ENCODE results near the gene GGPS1.
"Not testable (repeated sequence)": the region's sequence is repeated elsewhere in the genome, so short reads cannot be mapped to it uniquely, and the experiment has no call there.

The GGPS1 gene

DNA sequence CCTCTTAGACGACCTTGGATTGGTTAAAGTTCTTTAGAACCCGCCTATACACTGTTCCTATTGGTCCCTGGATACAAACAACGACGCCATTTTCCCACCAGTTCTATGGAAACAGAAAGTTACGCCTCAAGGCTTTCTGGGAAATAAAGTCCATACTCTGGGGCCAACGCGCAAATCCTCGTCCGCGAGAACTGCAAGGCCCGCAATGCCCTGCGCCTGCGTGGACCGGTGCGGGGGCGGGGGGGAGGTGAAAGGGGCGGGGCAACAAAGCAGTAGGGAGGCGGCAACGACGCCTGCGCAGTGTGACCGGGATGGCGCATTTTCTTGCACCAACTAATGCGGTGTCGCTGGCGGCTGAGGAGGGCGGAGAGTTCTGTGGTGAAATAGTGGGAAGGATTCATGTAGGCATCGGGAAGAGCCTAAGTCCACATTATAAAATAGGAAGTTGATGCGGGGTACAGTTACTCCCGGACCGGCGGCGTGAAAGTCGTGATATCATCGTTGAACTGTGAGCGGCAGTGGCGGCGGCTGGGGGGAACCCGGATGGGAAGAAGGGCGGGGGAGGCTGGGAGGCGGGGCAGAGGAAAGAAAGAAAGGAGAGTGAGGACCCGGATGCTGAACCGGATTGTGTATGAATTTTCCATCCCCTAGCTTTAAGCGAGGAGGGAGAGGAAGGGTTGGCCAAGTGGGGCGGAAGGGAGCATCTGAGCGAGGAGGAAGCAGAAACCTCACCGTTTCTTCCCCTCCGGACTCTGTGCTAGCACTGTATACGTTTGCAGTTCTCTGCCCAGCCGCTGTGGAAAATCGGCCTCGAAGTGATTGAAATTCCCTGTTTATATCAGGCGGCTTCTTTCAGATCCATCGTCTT is at the start of gene GGPS1:
Gene GGPS1 (plus strand): TSS at position 300 of the 868 bp plus-strand sequence. CDS start 6,695 bp downstream, outside the sequence.
- peak; percentile 96 for DNase-seq

GRCh38 chr1:235278915-235279292 is 49.5 kb upstream of the GGPS1 start:
- no peak for DNase-seq

GRCh38 chr1:235279694-235280093 is 48.7 kb upstream of the GGPS1 start:
- DNase-seq, result no peak

- DNase-seq, result no peak
Measured at GRCh38 chr1:235280467-235280866, 47.9 kb upstream of the GGPS1 start.

DNA sequence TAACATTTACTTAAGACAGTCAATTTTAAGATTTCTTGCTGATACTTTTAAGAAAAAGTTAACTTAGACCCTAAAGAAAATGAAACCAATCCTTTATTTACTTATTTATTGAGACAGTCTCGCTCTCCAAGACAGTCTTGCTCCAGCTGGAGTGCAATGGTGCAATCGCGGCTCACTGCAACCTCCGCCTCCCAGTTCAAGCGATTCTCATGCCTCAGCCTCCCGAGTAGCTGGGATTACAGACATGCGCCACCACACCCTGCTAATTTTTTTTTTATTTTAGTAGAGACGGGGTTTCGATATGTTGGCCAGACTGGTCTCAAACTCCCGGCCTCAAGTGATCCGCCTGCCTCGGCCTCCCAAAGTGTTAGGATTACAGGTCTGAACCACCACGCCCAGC is 44.7 kb upstream of the GGPS1 start:
- DNase-seq, result not testable (repeated sequence)

DNA sequence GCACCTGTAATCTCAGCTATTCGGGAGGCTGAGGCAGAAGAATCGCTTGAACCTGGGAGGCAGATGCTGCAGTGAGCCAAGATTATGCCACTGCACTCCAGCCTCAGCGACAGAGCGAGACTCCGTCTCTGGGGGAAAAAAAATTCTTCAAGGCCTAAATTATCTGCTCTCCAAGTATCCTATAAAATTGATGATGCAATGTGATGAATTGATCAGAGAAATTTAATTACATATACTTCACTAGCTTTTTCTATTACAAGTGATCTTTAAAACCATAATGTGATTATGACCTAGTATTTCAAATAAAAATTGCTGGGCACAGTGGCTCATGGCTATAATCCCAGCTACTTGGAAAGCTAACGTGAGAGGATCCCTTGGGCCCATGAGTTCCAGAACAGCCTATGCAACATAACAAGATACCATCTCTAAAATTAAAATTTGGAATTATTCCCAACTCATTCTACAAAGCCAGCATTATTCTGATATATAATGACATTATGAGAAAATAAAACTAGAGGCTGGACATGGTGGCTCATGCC is 44.1 kb upstream of the GGPS1 start:
- no peak for DNase-seq

GRCh38 chr1:235286667-235287066 is 41.7 kb upstream of the GGPS1 start:
- no peak for DNase-seq

DNA sequence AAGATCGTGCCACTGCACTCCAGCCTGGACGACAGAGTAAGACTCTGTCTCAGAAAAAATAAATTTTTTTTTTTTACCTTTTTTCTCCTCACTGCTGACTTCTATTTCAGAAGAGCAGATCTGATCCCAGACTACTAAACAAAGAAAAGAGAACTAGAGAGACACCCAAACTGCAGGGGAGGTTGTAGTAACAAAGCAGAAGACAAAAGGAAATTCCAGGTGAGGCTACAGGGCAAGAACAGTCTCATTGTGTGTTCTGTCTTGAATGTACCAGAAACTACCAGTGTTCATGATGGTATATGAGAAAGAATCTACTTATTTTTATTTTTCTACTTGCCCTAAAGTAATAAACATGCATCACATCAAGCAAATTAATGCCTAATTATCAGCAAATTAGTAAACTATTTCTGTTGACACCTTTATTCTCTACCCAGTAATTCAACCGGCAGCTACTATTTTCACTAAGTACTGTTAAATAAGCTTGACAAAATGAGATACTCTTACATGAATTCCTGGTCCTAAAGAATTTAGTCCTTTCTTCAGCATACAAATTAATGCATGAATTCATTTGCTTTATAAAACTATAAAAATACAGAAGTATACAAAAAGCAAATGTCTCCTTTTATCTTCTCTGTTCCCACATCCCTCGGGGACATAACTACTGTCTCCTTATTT is 41.0 kb upstream of the GGPS1 start:
- DNase-seq, result no peak

- no peak for DNase-seq
Measured at GRCh38 chr1:235289859-235290739, 38.3 kb upstream of the GGPS1 start.

DNA sequence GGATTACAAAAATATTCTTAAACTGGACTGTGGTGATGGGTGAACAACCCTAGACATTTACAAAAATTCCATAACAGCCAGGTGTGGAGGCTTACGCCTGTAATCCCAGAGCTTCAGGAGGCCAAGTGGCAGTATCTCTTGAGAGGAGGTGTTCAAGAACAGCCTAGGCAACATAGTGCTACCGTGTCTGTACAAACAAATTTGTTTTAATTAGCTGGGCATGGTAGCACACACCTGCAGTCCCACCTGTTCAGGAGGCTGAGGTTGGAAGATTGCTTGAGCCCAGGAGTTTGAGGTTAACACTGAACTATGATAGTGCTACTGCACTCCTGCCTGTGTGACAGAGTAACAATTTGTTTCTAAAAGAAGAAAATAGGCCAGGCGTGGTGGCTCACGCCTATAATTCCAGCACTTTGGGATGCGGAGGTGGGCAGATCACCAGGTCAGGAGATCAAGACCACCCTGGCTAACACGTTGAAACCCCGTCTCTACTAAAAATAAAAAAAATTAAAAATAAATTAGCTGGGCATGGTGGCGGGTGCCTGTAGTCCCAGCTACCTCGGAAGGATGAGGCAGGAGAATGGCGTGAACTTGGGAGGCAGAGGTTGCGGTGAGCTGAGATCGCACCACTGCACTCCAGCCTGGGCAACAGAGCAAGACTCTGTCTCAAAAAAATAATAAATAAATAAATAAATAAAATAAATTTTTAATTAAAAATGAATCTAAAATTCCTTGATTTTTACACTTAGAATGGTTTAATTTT is 37.4 kb upstream of the GGPS1 start:
- DNase-seq, result no peak

DNA sequence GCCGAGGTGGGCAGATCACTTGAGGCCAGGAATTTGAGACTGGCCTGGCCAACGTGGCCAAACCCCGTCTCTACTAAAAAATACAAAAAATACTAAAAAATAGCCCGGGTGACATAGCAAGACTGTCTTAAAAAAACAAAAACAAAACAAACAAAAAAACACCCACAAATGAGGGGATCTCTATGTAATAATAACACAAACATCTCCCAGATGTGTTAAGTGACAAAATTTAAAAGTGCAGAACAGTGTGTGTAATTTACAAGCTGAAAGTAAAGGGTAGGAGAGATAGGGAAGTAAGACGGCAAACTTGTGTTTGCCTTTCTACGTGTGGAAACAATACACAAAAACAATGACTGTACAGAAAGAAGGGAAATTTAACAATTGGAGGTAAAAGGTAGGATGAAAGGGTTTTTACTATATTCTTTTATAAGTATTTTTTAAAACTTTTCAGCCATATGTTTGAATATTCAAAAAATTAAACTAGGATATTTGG is 36.7 kb upstream of the GGPS1 start:
- no peak for DNase-seq

- no peak for DNase-seq
Measured at GRCh38 chr1:235292790-235293189, 35.6 kb upstream of the GGPS1 start.

DNA sequence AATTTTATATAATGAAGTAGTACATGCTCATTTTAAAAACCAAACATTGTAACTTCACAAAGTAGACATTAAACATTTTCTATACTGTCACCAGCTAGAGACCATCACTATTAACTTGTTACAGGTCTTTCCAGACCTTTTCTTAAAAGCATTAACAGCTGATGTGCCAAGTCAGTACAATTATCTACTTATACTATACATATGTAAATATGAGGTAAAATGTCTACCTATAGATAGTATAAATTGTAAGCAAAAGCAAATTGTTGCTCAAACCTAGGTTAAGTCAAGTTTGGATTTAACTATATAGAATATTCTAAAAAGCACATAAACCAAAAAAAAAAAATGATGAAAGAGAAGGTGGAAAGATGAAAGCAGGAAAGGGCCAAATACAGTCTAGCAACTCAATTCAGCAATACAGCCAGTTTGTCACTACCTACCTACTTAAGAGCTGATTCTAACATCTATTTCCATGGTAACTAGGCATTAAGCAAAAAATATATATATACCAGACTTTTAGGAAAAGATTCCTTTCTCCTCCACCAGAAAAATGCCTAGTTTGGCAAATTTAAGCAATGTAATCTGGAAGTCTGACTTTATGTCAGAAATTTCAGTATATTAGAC is 34.9 kb upstream of the GGPS1 start:
- DNase-seq, result no peak

DNA sequence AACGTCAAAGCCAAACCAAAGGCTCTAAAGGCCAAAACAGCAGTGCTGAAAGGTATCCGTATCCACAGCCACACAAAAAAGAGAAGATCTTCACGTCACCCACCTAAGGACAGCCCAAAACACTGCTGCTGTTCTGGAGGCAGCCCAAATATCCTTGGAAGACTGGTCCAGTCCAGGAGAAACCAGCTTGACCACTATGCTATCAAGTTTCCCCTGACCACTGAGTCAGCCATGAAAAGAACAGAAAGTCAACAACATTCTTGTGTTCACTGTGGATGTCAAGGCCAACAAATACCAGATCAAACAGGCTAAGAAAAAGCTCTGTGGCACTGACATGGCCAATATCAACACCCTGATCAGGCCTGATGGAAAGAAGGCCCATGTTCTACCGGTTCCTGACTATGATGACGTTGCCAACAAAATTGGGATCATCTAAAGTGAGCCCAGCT is 32.4 kb upstream of the GGPS1 start:
- no peak for DNase-seq

DNA sequence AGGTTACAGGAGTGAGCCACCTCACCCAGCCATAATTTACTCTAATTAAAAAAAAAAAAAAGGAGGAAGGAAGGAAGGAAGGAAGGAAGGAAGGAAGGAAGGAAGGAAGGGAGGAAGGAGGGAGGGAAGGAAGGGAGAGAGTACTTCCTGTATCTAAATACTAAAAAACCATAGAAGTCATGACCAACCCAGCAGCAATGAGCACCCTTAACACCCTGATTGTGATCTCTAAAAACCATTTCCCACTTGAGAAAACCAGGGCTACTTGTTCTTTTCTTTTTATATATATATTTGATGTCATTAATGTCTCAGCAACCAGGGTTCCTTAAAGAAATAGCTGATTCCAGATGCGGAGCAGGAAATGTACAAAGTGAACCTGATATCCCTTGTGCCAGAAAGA is 31.6 kb upstream of the GGPS1 start:
- DNase-seq, result no peak

DNA sequence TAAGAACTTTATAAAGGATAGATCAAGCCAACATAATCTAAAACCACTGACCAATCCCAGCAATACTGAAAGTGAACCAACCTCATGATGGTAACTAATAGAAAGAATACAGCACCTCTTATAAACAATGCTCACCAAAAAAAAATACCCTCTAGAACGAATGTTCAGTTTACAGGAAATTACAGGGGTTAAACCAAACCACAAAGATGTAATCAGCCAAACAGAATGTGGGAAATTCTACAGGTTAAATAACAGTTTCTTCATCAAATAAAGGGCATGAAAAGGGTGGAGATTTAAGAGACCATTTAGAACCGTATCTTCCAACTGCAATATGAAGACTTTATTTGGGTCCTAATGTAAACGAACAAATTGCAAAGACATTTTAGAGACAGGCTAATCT is 30.8 kb upstream of the GGPS1 start:
- no peak for DNase-seq

DNA sequence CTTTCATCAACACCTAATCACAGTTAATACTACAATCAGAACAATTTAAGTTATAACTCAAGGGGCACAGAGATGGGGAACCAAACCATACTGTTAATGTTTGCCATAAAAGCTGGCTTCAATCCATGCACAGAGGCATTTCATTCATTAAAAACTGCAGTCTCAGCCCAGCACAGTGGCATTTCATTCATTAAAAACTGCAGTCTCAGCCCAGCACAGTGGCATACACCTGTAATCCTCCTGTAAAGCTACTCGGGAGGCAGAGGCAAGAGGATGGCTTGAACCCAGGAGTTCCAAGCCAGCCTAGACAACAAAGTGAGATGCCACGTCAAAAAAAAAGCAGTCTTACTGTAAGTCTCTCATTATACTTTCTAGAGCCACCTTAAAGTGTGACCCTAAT is 29.6 kb upstream of the GGPS1 start:
- no peak for DNase-seq

DNA sequence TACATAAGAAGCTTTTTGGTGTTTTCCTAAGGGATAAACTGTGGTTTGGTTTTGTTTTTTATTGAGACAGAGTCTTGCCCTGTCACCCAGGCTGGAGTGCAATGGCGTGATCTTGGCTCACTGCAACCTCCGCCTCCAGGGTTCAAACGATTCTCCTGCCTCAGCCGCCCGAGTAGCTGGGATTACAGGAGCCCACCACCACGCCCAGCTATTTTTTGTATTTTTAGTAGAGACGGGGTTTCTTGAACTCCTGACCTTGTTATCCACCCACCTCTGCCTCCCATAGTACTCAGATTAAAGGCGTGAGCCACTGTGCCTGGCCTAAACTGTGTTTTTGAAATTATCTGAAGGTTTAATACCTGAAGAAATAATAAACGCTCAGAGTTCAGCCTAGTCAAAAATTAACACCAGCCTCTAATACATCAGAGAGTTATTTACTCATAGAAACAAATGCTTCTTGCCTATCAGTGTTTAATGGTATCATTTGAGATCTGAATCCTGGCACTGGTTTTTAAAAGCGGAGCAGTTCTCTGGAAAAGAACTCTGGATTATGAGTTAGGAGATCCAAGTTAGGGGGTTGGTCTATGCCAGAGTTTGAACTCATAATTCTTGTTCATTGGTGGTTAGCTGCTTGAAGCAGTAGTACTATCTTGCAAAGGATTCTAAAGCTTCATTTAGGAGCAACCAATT is 29.1 kb upstream of the GGPS1 start:
- DNase-seq, result no peak

DNA sequence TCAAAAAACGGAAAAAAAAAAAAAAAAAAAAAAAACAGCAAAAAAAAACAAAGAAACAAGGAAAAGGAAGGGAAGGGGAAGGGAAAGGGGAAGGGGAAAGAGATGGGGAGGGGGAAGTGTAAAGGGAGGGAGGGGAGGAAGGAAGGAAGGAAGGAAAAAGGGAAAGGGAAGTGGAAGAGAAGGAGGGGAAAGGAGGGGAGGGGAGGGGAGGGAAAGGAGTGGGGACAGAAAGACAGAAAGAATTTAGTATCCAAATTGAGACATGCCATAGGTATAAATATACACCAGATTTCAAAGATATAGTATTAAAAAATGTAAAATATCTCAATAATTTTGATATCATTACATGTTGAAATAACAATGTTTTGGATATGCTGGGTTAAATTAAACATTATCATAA is 26.2 kb upstream of the GGPS1 start:
- DNase-seq, result no peak

DNA sequence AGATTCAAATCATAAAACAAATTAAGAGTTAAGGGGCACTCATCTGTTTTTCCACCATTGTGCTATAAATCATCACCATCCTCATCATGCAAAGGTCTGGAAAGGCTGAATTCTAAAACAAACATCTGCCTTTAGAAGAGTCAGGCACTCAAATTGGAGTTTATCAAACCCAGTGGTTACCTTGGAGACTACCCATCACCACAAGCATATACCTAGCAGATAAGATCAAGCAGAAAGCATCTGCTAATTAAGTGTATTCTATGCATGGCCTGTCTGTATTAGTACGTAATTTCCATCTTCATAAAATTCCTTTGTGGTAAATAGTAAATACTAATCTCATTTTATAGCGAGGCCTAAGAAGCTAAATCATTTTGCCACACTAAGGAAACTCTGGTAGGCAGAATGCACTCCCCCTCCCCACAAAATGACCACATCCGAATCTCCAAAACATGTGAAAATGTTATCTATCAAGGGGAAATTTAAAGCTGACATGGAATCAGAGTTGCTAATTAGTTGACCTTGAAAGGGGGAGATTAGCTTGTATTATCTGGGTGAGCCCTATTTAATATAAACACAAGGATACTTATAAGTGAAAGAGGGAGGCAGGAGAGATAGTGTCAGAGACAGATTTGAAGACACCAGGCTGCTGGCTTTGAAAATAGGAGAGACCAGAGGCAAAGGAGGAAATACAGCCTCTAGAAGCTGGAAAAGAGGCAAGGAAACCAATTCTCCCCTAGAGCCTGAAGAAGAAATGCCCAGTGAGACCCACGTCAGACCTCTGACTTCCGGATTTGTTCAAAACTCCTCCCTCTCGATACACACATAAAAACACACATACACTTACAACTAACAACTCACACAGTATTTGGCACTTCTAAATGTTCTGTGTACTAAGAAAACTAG is 23.6 kb upstream of the GGPS1 start:
- DNase-seq, result no peak
